HG03064 (cell line): ENCODE measurements around the gene DYNC2H1.
"Not testable (repeated sequence)": the region's sequence is repeated elsewhere in the genome, so short reads cannot be mapped to it uniquely, and the experiment has no call there.

Experiments used
- ATAC-seq: cut with Tn5 transposase; IDR thresholded peaks from one replicate; pipeline ENCODE4 v1.9.1; 2021; ENCODE audit warnings: low read depth; ENCODE audit not compliant: unreplicated experiment

Gene DYNC2H1

GRCh38 chr11:103112364-103112763 lies 3.1 kb downstream of the DYNC2H1 start:
- no peak for ATAC-seq

- no peak for ATAC-seq
Observed at GRCh38 chr11:103114836-103115235, 5.6 kb downstream of the DYNC2H1 start.

GRCh38 chr11:103125462-103125861 lies 16.2 kb downstream of the DYNC2H1 start:
- no peak for ATAC-seq

GRCh38 chr11:103141986-103142385 lies 32.8 kb downstream of the DYNC2H1 start:
- not testable (repeated sequence) for ATAC-seq

GRCh38 chr11:103147627-103148026 lies 38.4 kb downstream of the DYNC2H1 start:
- no peak for ATAC-seq

- no peak for ATAC-seq
Observed at GRCh38 chr11:103157542-103157941, 48.3 kb downstream of the DYNC2H1 start.

- no peak for ATAC-seq
Observed at GRCh38 chr11:103164093-103164796, 55.0 kb downstream of the DYNC2H1 start.

GRCh38 chr11:103167166-103167565 lies 57.9 kb downstream of the DYNC2H1 start:
- ATAC-seq, result no peak

GRCh38 chr11:103170865-103171264 lies 61.6 kb downstream of the DYNC2H1 start:
- ATAC-seq, result no peak

GRCh38 chr11:103175461-103176129 lies 66.4 kb downstream of the DYNC2H1 start:
- ATAC-seq, result no peak

GRCh38 chr11:103183981-103184611 lies 74.9 kb downstream of the DYNC2H1 start:
- no peak for ATAC-seq

GRCh38 chr11:103202048-103202651 lies 92.9 kb downstream of the DYNC2H1 start:
- ATAC-seq, result no peak

- no peak for ATAC-seq
Observed at GRCh38 chr11:103210543-103210942, 101.3 kb downstream of the DYNC2H1 start.

- ATAC-seq, result no peak
Observed at GRCh38 chr11:103215812-103216211, 106.6 kb downstream of the DYNC2H1 start.

- no peak for ATAC-seq
Observed at GRCh38 chr11:103220133-103220532, 110.9 kb downstream of the DYNC2H1 start.

- ATAC-seq, result no peak
Observed at GRCh38 chr11:103222806-103223205, 113.6 kb downstream of the DYNC2H1 start.

GRCh38 chr11:103228807-103229206 lies 119.6 kb downstream of the DYNC2H1 start:
- no peak for ATAC-seq

- no peak for ATAC-seq
Observed at GRCh38 chr11:103234974-103235373, 125.7 kb downstream of the DYNC2H1 start.

GRCh38 chr11:103241574-103241973 lies 132.3 kb downstream of the DYNC2H1 start:
- ATAC-seq, result no peak

- no peak for ATAC-seq
Observed at GRCh38 chr11:103254123-103254522, 144.9 kb downstream of the DYNC2H1 start.

GRCh38 chr11:103257360-103257759 lies 148.1 kb downstream of the DYNC2H1 start:
- ATAC-seq, result no peak
